Measurements from ENCODE around the gene LHFPL2. TPM values are rescaled to one million over a fixed set of nuclear protein-coding genes. Genes with fewer than 3 reads are reported as not detected.

LHFPL2 gene
- total and polyA plus RNA-seq, 9 of the 15 experiments (the other 6 are each of a cell fraction or from before 2014, with no cell fraction given): 1.0 to 6.6 (median 4.6) TPM

DNA sequence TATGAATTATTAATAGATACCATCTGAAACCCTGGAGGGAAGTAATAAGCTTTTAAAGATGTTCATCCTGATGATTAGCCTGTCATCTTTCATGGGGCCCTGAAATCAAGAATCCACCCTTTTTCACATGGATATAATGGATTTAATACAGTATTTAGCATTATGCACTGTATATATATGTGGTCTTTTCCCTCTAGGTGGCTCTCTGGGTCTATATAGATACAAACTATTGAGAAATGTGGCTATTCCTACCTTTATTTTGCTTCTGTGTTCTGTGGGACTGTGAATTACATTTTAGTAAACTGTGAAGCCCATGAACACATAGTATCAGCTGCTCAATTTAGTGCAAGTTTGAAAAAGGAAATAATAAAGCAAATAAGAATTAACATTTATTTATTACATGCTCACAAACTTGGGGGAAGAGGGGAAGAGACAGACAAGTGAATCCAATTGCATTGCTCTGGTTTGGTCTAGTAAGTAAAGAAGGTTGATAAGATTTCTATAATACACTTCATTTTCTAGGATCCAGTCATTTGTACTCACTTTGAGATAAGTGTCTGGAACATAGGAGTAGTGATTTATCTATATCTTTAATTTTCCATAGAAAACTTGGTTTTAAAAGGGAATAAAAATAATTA, 176.0 kb downstream of the LHFPL2 start (continued):
- TF ChIP-seq, protein P1, sequence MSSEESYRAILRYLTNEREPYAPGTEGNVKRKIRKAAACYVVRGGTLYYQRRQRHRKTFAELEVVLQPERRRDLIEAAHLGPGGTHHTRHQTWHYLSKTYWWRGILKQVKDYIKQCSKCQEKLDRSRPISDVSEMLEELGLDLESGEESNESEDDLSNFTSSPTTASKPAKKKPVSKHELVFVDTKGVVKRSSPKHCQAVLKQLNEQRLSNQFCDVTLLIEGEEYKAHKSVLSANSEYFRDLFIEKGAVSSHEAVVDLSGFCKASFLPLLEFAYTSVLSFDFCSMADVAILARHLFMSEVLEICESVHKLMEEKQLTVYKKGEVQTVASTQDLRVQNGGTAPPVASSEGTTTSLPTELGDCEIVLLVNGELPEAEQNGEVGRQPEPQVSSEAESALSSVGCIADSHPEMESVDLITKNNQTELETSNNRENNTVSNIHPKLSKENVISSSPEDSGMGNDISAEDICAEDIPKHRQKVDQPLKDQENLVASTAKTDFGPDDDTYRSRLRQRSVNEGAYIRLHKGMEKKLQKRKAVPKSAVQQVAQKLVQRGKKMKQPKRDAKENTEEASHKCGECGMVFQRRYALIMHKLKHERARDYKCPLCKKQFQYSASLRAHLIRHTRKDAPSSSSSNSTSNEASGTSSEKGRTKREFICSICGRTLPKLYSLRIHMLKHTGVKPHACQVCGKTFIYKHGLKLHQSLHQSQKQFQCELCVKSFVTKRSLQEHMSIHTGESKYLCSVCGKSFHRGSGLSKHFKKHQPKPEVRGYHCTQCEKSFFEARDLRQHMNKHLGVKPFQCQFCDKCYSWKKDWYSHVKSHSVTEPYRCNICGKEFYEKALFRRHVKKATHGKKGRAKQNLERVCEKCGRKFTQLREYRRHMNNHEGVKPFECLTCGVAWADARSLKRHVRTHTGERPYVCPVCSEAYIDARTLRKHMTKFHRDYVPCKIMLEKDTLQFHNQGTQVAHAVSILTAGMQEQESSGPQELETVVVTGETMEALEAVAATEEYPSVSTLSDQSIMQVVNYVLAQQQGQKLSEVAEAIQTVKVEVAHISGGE (CRISPR knock-in tag; IDR thresholded peaks at IDR 0.05): no peak
- TF ChIP-seq C11orf30 (IDR thresholded peaks at IDR 0.05; ENCODE audit: low read depth) (no peak), CEBPB (tag; IDR thresholded peaks at IDR 0.05) (peak; percentile 74), ZNF75A (CRISPR knock-in tag; IDR thresholded peaks at IDR 0.05) (no peak), ATF2 (CRISPR knock-in tag; IDR thresholded peaks at IDR 0.05) (no peak), YBX1 (IDR thresholded peaks at IDR 0.05) (no peak), ZNF12 (CRISPR knock-in tag; IDR thresholded peaks at IDR 0.05) (no peak), RAD51 (IDR thresholded peaks at IDR 0.05; ENCODE audit: borderline replicate concordance, low read depth) (no peak), RAD21 (CRISPR knock-in tag; conservative IDR thresholded peaks at IDR 0.05 in 1 of 2, IDR thresholded peaks at IDR 0.05 in 1 of 2) (peak; percentile 65 to 88)
- TF ChIP-seq, protein P2, sequence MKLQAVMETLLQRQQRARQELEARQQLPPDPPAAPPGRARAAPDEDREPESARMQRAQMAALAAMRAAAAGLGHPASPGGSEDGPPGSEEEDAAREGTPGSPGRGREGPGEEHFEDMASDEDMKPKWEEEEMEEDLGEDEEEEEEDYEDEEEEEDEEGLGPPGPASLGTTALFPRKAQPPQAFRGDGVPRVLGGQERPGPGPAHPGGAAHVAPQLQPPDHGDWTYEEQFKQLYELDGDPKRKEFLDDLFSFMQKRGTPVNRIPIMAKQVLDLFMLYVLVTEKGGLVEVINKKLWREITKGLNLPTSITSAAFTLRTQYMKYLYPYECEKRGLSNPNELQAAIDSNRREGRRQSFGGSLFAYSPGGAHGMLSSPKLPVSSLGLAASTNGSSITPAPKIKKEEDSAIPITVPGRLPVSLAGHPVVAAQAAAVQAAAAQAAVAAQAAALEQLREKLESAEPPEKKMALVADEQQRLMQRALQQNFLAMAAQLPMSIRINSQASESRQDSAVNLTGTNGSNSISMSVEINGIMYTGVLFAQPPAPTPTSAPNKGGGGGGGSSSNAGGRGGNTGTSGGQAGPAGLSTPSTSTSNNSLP (IDR thresholded peaks at IDR 0.05; ENCODE audit: borderline replicate concordance, low read depth, low read length): peak; percentile 62; the same call in 1 of the 2 replicates
- TF ChIP-seq, protein P3, sequence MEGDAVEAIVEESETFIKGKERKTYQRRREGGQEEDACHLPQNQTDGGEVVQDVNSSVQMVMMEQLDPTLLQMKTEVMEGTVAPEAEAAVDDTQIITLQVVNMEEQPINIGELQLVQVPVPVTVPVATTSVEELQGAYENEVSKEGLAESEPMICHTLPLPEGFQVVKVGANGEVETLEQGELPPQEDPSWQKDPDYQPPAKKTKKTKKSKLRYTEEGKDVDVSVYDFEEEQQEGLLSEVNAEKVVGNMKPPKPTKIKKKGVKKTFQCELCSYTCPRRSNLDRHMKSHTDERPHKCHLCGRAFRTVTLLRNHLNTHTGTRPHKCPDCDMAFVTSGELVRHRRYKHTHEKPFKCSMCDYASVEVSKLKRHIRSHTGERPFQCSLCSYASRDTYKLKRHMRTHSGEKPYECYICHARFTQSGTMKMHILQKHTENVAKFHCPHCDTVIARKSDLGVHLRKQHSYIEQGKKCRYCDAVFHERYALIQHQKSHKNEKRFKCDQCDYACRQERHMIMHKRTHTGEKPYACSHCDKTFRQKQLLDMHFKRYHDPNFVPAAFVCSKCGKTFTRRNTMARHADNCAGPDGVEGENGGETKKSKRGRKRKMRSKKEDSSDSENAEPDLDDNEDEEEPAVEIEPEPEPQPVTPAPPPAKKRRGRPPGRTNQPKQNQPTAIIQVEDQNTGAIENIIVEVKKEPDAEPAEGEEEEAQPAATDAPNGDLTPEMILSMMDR (IDR thresholded peaks at IDR 0.05 in 2 of 3, conservative IDR thresholded peaks at IDR 0.05 in 1 of 3; ENCODE audit: insufficient read depth in 2 of 3, low read depth in 1 of 3, low read length in 3 of 3): peak in 2 of 3 experiments; percentile 42 to 67; a peak in 4 of 6 replicates
- TF ChIP-seq, protein P4, sequence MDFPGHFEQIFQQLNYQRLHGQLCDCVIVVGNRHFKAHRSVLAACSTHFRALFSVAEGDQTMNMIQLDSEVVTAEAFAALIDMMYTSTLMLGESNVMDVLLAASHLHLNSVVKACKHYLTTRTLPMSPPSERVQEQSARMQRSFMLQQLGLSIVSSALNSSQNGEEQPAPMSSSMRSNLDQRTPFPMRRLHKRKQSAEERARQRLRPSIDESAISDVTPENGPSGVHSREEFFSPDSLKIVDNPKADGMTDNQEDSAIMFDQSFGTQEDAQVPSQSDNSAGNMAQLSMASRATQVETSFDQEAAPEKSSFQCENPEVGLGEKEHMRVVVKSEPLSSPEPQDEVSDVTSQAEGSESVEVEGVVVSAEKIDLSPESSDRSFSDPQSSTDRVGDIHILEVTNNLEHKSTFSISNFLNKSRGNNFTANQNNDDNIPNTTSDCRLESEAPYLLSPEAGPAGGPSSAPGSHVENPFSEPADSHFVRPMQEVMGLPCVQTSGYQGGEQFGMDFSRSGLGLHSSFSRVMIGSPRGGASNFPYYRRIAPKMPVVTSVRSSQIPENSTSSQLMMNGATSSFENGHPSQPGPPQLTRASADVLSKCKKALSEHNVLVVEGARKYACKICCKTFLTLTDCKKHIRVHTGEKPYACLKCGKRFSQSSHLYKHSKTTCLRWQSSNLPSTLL (IDR thresholded peaks at IDR 0.05): no peak
- TF ChIP-seq, protein P5, sequence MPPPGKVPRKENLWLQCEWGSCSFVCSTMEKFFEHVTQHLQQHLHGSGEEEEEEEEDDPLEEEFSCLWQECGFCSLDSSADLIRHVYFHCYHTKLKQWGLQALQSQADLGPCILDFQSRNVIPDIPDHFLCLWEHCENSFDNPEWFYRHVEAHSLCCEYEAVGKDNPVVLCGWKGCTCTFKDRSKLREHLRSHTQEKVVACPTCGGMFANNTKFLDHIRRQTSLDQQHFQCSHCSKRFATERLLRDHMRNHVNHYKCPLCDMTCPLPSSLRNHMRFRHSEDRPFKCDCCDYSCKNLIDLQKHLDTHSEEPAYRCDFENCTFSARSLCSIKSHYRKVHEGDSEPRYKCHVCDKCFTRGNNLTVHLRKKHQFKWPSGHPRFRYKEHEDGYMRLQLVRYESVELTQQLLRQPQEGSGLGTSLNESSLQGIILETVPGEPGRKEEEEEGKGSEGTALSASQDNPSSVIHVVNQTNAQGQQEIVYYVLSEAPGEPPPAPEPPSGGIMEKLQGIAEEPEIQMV (tag; conservative IDR thresholded peaks at IDR 0.05; ENCODE audit: low read depth): no peak

Data from K562 (cell line).